OCI-LY7 (cell line): ENCODE results near the gene AJUBA. TPM values are rescaled to one million over a fixed set of nuclear protein-coding genes. Genes with fewer than 3 reads are reported as not detected.

Source experiments
- Bru-seq: library from RNA; stranded (reverse); fragments of 400-500 nt; gene quantifications from one replicate; lab custom pipeline; 2021; lab: Mats Ljungman, UMichigan
- BruChase-seq, 2 experiments: library from RNA; stranded (reverse); fragments of 400-500 nt; gene quantifications; one replicate each; lab custom pipeline; 2021; lab: Mats Ljungman, UMichigan
- BruUV-seq: library from RNA; stranded (reverse); fragments of 400-500 nt; replicated peaks from 2 replicates; lab custom pipeline; 2021; lab: Mats Ljungman, UMichigan
- CTCF ChIA-PET: fragments of 300-600 bp; sonication (Branson Sonifier 250); formaldehyde crosslinking; loops from one replicate; lab custom pipeline; 2022; ENCODE audit warnings: antibody characterized with exemption; ENCODE audit not compliant: unreplicated experiment; lab: Charles Lee
- POLR2A ChIA-PET: fragments of 300-600 bp; sonication (Branson Sonifier 250); formaldehyde crosslinking; loops from one replicate; lab custom pipeline; 2022; ENCODE audit warnings: antibody characterized with exemption; lab: Charles Lee
- DNase-seq: peaks from one replicate; pipeline ENCODE4 v3.0.0-alpha.2; 2015; ENCODE audit warnings: low spot score
- H2AFZ ChIP-seq: fragments of 200-600 bp; sonication (generic), shearing (Covaris generic); 2 replicates; pipeline ENCODE4 v1.6.1; 2014; ENCODE audit warnings: mild to moderate bottlenecking, antibody characterized with exemption, low read length, moderate library complexity
- H3K27ac ChIP-seq: fragments of 200-600 bp; sonication (generic); 2 replicates; pipeline ENCODE4 v1.5.1; 2014; ENCODE audit warnings: mixed run types, low read depth, mild to moderate bottlenecking, moderate library complexity, low read length, inconsistent platforms; ENCODE audit not compliant: poor library complexity, severe bottlenecking
- H3K36me3 ChIP-seq: fragments of 200-600 bp; sonication (generic); 2 replicates; pipeline ENCODE4 v1.6.1; 2014; ENCODE audit warnings: mild to moderate bottlenecking, antibody characterized with exemption, low read length, moderate library complexity, mixed read lengths; ENCODE audit not compliant: insufficient read depth
- H3K4me1 ChIP-seq: fragments of 200-600 bp; sonication (generic); 2 replicates; pipeline ENCODE4 v1.5.1; 2014; ENCODE audit warnings: mild to moderate bottlenecking, low read length; ENCODE audit not compliant: insufficient read depth, poor library complexity, severe bottlenecking
- H3K4me2 ChIP-seq: fragments of 200-600 bp; sonication (generic); 2 replicates; pipeline ENCODE4 v1.6.1; 2014; ENCODE audit warnings: mild to moderate bottlenecking, low read length
- H3K4me3 ChIP-seq: fragments of 200-600 bp; sonication (generic); 2 replicates; pipeline ENCODE4 v1.5.1; 2014; ENCODE audit warnings: mild to moderate bottlenecking, low read depth, low read length; ENCODE audit not compliant: poor library complexity, severe bottlenecking
- H3K79me2 ChIP-seq: fragments of 200-600 bp; sonication (generic); 2 replicates; pipeline ENCODE4 v1.6.1; 2016; ENCODE audit warnings: low read depth, mild to moderate bottlenecking, low read length, moderate library complexity, mixed read lengths; ENCODE audit not compliant: insufficient read depth
- H3K9me2 ChIP-seq: fragments of 200-600 bp; sonication (generic); 2 replicates; pipeline ENCODE4 v1.6.1; 2016; ENCODE audit warnings: mild to moderate bottlenecking, low read length, mixed read lengths; ENCODE audit not compliant: insufficient read depth
- H3K9me3 ChIP-seq: fragments of 200-600 bp; sonication (generic); 2 replicates; pipeline ENCODE4 v1.6.1; 2014; ENCODE audit warnings: mild to moderate bottlenecking, mixed run types, low read length, mixed read lengths
- H4K20me1 ChIP-seq: fragments of 200-600 bp; sonication (generic); 2 replicates; pipeline ENCODE4 v1.6.1; 2014; ENCODE audit warnings: mild to moderate bottlenecking, antibody characterized with exemption, low read length, moderate library complexity, mixed read lengths; ENCODE audit not compliant: insufficient read depth
- CTCF ChIP-seq: fragments of 200-600 bp; sonication (generic); conservative IDR thresholded peaks from 2 replicates; pipeline ENCODE4 v1.5.1; 2014; ENCODE audit warnings: mild to moderate bottlenecking, antibody characterized with exemption, low read length, moderate library complexity, mixed read lengths
- EZH2phosphoT487 ChIP-seq: fragments of 200-600 bp; sonication (generic); IDR thresholded peaks from 2 replicates; pipeline ENCODE4 v1.6.1; 2018; ENCODE audit warnings: low read depth, borderline replicate concordance, mild to moderate bottlenecking, mixed run types, antibody characterized with exemption, low read length, moderate library complexity, mixed read lengths
- intact Hi-C: fragments of 100-400 bp; cut with micrococcal nuclease; formaldehyde crosslinking; loops from one replicate; pipeline ENCODE4 v1.10.0; 2022; ENCODE audit not compliant: unreplicated experiment
- long read RNA-seq: library from polyadenylated mRNA; stranded (forward); transcript quantifications from one replicate; pipeline ENCODE4 v2.0.0, GENCODE V29; 2022
- total RNA-seq, 2 experiments: library from RNA; depleted of rRNA in 1 of 2; stranded (reverse); fragments of >200 nt in 1 of 2; shearing (Covaris generic) in 1 of 2; gene quantifications; 2 replicates each; pipeline ENCODE4 v1.2.3, GENCODE V29; 2014 to 2022

Gene AJUBA
- total RNA-seq (2014; rRNA removed; shearing (Covaris generic)) (0.13 and 0.22 TPM in 2 replicates), total RNA-seq (2022) (0.37 and 0.88 TPM in 2 replicates), Bru-seq, nascent RNA (percentile 29 among the genes with signal in this experiment), BruChase-seq, experiment 1, labeled RNA remaining after a 6-hour chase (percentile 17 among the genes with signal in this experiment), BruChase-seq, experiment 2, labeled RNA remaining after a 2-hour chase (percentile 24 among the genes with signal in this experiment)
- long read RNA-seq: 0 reads

DNA sequence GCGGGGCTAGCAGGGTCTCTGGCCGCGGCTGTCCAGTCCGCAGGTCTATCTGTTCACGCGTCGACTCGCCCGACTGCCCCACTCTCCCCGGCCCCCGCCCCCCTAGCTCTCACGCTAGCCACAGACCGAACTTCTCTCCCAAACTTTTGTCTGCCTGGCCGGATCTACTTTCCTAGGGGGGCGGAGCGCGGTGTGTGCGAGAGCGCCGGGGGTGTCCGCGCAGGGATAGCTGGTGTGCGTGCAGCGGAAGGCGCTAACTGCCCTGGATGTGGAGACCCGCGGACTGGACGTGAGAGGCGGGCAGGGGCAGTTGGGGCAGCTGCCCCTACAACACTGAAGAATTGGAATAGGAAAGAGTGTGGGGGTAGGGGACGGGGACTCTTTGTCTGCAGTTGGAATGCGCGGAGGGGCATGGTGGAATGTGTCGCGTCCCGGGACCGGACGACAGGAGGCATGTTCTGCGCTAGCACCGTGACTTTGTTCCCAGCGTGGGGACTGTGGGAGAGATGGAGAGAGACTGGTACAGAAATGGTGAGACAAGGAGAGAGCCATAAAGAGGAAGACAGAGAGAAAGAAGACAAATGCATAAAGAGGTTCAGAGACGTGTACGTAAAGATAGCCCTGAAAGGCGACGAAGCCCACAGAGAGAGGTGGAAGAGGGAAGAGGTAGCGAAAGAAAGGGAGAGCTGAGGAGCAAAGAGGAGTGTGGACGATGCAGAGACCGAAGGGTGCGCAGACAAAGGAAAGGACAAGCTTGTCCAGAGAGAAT lies at the start of gene AJUBA:
Gene AJUBA (minus strand): TSS at position 75 of the 769 bp plus-strand sequence. CDS start 285 bp downstream, outside the sequence.
- Histone ChIP-seq H3K4me2 (no peak within 1 kb of the TSS), H3K4me1 (no peaks in the 10 kb centered on the region), H4K20me1 (no peaks in the 10 kb centered on the region), H3K36me3 (peaks cover 13% of the 10 kb centered on the region; the same call in 1 of the 2 replicates), H3K27ac (no peak within 1 kb of the TSS), H3K9me2 (no peaks in the 10 kb centered on the region), H3K79me2 (no peaks in the 10 kb centered on the region), H3K4me3 (no peak within 1 kb of the TSS), H2AFZ (no peak within 1 kb of the TSS), H3K9me3 (no peaks in the 10 kb centered on the region)
- BruUV-seq: no TSS peak
- intact Hi-C loops: no loop called here
- CTCF ChIA-PET: interaction anchor here (1.0 kb wide), 1 partner anchor 53 kb away, joined by 5 read pairs; no protein-coding TSS in a partner anchor
- TF ChIP-seq CTCF: no peak
- POLR2A ChIA-PET: no interaction called here
- no peak for DNase-seq

DNA sequence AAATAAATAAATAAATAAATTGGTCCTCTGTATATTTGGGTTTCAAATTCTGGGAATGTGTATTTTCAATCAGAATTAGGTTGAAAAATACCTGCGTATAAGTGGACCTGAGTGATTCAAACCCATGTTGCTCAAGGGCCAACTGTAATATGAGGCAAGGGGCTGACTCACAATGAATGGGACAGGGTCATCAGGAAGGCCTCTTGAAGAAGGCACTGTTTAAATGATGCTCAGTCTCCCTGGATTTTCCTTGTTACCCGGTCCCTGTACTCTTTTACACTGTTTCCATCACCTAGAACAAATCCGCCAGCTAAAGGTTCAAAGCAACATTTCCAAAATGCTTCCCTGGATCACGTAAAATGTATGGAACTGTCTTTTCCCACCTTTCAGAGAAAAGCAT lies 48.6 kb upstream of the AJUBA start:
- Histone ChIP-seq H2AFZ (no peak overlapping the region), H4K20me1 (0 out of 2 replicates have a peak, but pooled peaks cover 7% of the 10 kb centered on the region), H3K4me1 (peaks cover 18% of the 10 kb centered on the region), H3K36me3 (peaks cover 63% of the 10 kb centered on the region), H3K27ac (no peak overlapping the region), H3K4me3 (no peak overlapping the region), H3K4me2 (no peak overlapping the region), H3K79me2 (peaks cover 42% of the 10 kb centered on the region; the same call in 1 of the 2 replicates), H3K9me2 (no peaks in the 10 kb centered on the region), H3K9me3 (no peaks in the 10 kb centered on the region)
- intact Hi-C loops: no loop called here
- CTCF ChIA-PET: no interaction called here
- no peak for TF ChIP-seq CTCF
- POLR2A ChIA-PET: interaction anchor here (0.7 to 1.6 kb wide), 2 partner anchors 24 to 120 kb away, joined by 3 read pairs; no protein-coding TSS in a partner anchor
- no peak for DNase-seq
- TSS peak; percentile 54 for BruUV-seq

- H3K27ac ChIP-seq: no peak overlapping the region
- H3K79me2 ChIP-seq: peaks cover 33% of the 10 kb centered on the region; the same call in 1 of the 2 replicates
- H3K9me3 ChIP-seq: no peaks in the 10 kb centered on the region
- TF ChIP-seq CTCF (no peak), EZH2phosphoT487 (no peak)
- H2AFZ ChIP-seq: no peak overlapping the region
- BruUV-seq: no TSS peak
- peaks cover 8% of the 10 kb centered on the region for H3K4me1 ChIP-seq
- DNase-seq: no peak
- intact Hi-C loops: no loop called here
- no peak overlapping the region for H3K4me2 ChIP-seq
- peaks cover 78% of the 10 kb centered on the region for H3K36me3 ChIP-seq
- H3K4me3 ChIP-seq: no peak overlapping the region
- no peaks in the 10 kb centered on the region for H3K9me2 ChIP-seq
- ChIA-PET CTCF (no interaction called here), POLR2A (no interaction called here)
- 0 out of 2 replicates have a peak, but pooled peaks cover 7% of the 10 kb centered on the region for H4K20me1 ChIP-seq
Observed at GRCh38 chr14:23028799-23029198, 46.4 kb upstream of the AJUBA start.
